ENCODE measurements around the gene POFUT2.

POFUT2 gene

DNA sequence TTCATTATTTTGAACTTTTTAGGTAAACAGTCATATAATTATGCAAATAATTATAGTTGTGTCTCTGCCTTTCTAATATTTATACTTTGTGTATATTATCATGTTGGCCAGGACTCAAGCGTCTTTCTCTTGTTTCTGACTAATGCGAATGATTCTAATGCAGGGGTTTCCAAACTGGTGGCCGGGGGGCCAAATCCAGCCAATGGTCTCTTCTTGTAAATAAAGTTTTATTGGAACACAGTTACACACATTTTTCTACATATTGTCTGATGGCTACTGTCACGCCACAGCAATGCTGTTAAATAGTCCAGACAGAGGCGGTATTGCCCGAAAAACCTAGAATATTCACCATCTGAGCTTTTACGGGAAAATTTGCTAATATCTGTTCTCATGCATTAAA is 8.9 kb upstream of the POFUT2 start:
- DNase-seq: no peak

DNA sequence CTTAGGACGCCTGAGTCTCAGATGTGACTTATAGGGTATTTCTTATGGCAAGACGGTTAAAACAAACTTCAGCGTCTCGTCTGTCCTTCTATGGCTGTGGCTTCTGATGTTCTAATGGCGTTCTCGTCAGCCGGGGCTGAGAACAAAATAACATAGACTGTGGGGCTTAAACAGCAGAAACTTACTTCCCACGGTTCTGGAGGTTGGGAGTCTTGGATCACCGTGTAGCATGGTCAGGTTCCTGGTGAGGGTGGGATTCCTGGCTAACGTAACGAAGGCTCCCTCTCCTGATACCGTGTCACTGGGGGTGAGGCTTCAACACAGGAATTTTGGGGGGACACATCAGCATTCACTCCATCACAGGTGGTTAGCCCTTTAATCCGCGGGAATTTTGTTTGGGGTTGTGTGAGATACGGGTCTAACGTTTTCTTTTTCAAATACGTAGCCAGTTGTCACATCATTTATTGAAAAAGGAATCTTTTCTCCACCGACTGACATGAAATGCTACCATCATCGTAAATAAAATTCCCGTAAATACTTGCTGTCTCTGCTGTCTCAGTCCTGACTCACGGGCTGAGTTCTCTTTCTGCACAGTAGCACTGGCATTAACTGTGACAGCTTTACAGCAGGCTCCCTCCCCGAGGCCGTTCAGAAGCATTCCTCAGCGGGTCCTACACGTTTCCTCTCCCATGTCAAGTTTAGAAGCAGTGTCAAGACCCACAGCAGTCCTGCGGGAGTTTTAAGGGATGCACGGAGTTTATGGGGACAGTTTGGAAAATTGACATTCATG is 8.1 kb upstream of the POFUT2 start:
- DNase-seq: no peak

DNA sequence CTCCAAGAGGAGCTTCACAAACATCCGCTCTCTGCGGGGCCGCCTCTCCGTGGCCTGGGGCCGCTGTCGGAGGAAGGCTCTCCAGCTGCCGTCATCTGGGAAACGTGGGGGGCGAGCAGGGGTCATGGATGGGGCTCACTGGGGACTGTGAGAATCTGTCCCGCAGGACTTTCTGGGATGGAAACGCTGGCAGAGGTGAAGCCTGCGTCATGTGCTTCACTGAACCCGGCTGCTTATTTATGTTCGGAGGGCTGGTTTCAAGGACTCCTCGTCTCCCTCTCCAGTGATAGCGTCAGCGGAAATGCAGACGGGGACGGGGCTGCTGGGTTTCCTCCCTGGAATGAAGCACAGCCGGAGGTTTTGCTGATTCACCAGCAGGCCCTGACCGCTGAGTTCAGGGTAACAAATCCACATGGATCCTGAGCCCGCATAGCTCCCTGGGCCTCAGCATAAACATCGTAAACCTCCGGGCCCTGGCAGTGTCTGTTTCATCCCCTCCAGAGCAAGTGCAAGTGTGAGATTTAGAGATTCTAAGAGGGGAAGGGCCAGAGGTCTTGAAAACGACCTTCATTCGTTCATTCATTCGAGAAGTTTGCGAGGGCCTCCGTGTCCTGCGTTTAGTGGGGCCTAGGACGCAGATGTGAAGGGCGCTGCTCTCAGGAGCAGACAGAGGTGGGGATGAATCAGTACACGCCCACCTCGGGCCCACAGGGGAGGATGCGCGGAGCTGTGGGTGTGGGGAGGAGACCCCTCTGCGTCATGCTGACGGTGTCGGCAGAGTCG is 7.0 kb upstream of the POFUT2 start:
- peak; percentile 35 for DNase-seq

DNA sequence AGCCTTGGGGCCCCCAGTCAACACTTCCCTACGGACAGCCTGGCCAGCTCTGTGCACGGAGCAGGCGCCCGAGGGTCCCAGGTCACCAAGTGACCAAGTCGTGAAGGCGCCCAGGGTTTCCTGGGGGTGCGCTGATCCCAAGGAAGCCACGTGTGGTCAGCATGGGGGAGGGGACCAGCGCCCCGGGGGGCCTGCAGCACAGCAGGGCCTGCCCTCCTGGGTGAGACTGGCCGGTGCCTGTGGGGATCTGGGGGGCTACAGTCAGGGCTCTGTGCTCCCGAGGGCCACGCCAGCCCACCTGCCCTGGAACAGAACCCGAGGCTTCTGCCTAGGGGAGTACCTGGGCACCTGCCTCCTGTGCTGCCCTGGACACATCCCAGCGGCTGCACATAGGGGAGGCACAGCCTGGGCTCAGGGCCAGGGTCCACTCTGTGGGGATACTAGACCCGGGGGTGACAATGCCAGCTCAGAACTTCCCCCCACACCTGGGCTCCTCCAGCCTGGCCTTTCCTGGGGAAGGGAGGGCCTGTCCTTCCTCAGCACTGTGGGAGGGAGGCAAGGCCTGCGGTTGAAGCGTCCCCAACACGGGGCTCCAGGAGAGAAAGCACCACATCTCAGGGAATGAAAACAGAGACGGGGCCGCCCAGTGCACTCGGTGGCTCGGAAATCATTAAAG is 6.2 kb upstream of the POFUT2 start:
- DNase-seq: no peak

DNA sequence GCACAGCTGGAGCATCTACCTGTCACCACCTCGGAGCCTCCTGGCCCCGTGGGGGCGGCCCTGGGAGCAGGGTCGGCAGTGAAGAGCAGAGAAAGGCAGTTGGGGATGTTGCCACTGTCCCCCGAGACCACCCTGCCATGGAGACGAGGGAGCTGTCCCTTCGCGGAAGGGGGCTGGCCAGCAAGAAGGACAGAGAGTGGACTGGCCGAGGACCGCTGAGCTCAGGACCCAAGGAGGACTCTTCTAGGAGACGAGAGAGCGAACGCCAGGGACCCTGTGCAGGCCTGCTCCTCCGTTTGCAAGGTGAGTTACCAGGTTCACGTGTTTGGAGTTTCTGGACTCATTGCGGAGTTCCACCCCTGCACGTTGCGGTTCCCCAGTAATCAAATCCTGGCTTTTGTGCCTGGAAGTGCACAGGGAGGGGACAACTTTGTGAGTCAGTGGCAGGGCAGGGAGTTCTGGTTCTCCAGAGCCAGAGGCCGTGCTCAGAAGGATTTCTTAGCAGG is 5.6 kb upstream of the POFUT2 start:
- DNase-seq: no peak

DNA sequence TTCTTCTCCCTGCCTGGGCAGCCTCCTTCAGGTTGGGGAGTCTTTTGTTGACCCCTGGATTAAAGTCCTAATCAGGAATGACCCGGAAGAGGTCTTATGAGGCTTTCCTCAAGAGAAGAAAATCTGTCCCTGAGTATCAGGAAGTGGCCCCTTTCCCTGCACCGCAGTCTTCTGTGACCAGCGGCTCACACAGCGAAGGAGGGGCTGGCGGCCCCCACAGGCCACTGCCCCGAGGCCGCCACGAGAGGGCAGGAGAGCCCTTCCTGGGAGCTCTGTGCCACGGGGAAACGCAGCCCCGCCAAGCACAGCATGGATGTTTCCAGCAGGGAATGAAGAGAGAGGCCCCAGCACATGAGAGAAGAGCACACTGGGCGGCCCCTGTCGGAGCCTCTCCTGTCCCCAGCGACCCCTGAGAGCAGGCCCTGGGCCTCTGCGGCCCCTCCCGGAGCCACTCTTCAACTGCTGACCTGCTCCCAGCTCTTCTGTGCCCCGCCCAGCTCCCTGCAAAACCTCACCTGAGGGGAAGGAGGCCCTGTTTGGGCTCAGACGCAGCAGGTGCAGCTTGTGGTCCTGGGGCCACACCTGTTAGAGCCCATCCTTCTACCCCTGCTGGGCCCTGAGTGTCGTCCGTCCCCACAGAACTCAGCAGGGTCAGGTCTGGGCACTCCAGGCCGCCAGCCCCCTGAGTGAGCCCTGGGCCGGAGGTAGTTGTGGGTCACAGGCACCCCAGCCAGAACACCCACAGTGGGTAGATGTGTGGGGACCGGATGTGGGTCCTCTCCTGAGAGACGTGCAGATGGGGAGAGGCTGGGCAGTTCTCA is 4.9 kb upstream of the POFUT2 start:
- DNase-seq: peak; percentile 85

DNA sequence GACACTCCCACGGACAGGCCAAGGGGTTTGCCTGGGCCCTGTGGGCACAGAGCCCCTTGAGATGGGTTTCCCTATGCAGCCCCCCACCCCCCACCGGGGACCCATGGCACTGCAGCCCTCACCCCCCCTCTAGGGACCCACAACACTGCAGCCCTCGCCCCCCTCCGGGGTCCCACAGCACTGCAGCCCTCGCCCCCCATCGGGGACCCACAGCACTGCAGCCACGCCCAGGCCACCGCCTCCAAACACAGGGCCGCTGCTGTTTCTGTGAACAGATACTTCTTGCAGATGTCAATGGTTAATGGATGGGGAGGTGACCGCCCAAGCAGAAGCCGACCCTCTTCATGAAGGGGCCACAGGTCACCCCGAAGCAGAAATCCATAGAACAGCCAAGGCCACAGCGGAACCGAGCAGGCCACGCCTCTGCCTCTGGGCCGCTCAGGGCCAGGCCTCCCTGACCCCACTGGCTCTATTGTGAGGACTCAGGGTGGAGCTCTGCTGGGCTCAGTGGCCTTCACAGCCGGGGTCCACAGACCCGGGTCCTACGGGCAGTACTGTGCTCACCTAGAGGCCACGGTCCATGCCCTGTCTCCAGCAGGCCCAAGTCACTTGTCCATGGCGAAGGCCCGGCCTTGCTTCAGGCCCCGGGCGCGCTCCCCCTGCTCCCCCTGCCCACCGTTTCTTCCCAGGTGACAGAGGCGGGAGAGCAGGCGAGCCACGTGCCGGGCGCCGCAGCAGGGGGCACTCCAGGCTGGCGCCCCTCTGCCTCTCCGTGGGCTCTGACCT is 4.1 kb upstream of the POFUT2 start:
- DNase-seq: no peak

DNA sequence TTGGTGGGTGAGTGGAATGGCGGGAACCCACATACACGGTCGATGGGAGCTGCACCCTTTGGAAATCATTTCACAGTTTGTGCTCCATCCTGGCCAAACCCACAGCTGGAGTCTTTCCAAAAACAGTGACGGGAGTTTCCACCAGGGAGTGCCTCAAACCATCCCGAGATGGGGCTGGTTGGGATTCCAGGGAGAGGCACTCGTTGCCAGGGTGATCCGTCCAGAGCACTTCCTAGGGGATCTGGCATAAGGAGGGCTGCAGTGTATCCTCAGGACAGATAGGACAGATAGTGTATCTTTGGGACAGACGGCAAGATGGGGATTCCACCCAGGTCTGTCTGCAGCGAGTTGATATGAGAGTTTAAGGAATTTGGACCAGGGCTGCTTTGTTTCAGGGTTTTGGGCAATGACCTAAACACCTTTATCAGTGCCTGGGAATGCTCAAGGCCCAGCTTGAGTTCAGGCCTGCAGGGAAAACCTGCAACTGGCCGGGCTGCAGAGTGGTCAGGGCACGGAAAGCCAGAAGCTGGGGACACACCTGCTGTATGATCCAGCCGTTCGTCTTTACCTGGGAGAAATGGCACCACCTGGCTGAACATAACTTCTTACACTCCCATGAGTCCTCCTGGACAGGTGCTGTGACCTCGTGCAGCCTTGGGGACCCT is 3.4 kb upstream of the POFUT2 start:
- DNase-seq: no peak

DNA sequence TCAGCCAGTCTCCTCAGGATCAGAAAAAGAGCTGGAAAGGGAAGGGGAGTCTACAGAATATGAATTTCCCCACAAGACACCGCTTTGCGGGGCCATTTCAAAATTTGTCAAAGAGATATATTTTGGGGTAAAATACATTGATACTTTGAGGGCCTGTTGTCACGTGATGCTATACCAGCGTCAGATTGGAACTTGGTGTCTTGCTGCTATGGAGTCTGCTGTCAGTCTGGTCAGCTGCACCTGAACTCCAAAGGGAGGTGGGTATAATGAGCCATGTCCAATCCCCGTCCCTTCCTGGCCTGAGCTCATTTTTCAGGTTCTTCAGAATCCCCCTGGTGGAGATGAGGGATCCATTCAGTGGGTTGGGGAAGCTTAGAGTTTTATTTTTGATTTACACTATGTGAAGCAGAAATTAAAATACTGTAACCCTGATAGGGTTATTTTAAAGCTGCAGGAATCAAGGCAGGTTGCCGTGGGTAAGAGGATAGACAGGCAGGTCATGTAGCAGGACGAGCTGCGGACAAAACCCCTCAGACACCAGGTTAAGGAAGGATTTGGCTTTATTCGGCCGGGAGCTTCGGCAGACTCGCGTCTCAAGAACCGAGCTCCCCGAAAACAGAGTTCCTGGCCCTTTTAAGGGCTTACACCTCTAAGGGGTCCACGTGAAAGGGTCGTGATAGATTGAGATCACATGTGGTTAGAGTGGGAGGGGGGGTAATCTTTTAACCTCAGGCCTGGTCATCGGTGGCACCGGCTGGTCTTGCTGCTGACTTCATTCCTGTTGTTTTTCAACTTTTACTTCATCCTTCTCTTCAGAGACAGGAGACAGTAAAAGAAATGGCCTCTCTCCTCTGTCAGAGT is 2.2 kb upstream of the POFUT2 start:
- no peak for DNase-seq

DNA sequence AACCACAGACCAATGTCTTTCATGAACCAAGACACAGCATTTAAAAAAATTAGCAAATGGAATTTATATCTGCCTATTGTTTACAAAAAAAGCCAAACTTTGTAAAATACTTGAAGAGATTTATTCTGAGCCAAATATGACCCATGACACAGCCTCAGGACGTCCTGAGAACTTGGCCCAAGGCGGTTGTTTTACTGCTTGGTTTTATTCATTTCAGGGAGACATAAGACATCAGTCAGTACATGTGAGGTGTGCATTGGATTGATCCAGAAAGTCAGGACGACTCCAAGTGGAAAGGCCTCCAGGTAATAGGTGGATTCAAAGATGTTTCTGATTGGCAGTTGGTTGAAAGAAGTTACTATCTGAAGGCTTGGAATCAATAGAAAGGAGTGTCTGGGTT is 1.4 kb upstream of the POFUT2 start:
- no peak for DNase-seq

DNA sequence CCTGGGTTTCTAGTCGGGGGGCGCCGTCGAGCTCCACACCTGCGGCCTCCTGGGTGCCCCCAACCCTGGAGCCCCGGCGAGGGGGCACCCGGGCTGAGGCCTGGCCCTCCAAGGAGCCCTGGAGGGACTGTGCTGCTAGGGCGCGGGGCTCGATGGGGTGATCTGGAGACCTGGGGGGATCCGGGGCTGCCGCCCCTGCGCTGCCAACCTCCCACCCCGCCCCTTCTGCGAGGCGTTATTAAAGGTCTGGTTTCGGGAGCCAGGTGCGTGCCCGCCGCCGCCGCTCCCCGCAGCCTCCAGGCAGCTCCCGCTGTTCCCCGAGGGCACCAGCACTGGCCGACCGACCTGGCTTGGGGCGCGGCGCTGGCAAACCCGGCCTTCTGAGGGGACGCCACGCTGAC is 746 bp upstream of the POFUT2 start:
- DNase-seq: no peak

DNA sequence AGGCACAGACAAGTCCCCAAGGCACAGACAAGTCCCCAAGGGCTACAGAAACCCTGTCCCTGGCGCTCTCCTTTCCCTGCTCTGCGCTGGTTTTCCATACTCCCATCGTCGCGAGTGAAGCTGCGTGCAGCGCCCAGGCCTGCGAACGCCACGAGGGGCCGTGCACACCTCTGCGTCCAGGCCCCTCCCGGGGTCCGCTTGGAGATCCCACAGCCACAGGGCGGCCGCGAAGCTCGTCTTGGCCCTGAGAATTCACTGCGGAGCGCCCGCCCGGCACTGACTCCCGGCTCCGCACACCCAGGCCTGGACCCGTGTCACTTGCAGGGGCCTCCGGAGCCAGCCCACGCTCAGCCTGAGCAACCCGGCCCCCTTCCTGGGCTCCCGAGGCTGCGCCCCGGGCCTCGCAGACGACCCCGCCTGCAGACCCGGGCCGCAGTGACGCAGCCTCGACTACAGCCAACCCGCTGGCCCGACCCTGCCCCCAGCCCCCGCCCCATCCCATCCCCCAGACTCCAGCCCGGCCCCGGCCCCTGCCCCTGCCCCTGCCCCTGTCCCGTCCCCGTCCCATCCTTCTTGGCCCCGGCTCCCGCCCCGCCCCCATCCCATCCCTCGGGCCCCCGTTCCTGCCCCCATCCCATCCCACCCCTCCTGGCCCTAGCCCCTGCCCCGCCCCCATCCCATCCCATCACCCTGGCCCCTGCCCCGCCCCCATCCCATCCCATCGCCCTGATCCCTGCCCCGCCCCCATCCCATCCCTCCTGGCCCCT is 841 bp downstream of the POFUT2 start:
- DNase-seq: no peak

DNA sequence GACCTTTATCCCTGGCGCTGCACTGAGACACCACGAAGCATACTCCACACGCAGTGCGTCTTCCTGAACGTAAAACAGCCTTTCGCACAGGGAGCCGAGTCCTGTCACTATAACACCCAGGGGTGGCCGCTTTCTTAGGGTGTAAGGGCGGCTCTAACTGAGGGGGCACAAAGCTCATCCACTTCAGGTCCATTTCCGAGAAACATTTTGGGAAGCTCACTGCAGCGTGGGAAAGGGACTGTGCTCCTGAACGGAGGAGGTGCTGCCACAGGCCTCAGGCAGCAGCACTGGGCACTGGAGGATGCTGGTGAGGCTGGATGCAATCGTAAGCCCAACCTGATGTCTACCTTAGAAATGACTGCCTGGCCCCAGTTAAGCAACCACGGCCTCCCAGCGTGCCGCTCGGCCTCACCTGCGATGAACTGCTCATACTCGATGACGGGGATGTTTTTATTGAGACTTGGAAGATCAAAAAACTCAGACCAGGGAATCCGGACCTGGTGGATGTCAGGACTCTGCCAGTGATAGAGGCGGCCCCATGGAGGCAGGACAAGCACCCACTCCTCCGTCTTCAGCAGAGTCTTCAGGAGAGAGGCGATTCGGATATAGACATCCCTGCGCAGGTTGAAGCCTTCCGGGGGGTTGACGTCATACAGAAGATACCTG is 2.3 kb downstream of the POFUT2 start:
- DNase-seq: no peak

DNA sequence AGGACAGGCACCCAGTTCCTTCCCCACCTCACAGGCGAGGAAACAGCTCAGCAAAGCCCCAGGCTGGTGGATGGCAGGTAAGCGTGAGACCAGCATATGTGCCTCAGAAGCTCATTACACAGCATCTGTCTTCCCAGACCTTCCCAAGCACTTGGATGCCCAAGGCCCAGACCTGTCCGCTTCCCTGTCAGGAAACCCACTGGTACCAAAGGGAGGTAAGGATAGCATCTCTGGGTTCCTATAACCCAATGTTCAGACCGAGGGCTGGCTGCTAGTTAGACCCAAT is 3.3 kb downstream of the POFUT2 start:
- DNase-seq: no peak

DNA sequence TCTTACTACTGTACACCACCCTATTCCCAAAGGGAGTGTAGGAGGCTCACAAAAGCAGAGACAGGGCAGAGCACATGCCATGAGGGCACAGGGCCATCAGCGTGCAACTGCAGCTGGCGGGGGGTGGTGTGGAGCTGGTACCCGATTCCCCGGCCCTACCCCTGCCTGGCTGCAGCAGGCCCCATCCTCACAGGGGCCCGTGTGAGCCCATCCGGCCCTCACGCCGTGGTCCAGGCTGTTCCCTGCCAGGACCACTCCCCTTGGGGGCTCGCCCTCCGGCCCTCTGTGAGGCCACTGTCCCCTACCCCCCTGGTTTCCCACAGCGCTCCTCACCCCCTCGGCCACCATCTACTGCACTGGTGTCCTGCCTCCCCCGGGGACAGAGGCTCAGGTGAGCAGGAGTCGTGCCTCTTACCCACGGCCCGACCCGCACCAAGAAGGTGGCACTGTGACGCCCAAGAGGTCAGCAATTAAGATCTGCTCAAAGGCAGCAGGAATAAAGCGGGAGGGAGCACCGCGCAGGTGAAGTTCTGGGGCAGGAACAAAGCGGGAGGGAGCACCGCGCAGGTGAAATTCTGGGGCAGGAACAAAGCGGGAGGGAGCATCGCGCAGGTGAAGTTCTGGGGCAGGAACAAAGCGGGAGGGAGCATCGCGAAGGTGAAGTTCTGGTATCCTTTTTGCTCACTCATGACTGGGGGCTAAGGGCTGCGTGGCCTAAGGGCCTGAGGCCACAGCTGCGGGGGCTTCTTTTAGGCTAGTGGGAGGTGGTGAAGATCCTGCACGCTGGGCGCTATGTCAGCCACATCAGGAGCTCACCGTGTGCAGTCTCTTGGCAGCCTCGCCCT is 3.9 kb downstream of the POFUT2 start:
- DNase-seq: no peak

DNA sequence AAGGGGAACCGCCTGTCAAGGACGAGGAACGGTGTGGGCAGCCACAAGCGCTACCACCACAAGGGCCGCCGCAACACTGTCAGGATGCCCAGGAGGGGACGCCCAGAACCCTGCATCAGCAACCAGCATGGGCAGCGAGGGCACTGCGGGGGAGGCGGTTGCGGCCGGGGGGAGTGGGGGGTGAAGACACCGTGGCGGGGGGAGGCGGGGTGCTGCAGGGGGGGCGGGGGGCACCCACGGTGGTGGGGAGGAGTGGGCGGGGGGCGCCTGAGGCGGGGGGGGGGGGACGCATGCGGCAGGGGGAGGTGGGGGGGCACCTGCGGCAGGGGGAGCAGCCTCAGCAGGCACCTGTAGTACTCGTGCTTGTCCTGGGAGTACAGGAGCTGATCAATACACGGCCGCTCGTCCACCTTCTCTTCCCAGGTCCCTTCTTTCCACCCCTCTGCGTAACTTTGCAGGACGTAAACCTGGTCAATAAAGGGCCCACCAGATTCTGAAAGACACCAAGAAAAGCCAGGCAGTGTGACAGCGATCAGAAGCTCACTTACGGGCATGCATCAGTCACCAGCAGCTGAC is 4.6 kb downstream of the POFUT2 start:
- no peak for DNase-seq

DNA sequence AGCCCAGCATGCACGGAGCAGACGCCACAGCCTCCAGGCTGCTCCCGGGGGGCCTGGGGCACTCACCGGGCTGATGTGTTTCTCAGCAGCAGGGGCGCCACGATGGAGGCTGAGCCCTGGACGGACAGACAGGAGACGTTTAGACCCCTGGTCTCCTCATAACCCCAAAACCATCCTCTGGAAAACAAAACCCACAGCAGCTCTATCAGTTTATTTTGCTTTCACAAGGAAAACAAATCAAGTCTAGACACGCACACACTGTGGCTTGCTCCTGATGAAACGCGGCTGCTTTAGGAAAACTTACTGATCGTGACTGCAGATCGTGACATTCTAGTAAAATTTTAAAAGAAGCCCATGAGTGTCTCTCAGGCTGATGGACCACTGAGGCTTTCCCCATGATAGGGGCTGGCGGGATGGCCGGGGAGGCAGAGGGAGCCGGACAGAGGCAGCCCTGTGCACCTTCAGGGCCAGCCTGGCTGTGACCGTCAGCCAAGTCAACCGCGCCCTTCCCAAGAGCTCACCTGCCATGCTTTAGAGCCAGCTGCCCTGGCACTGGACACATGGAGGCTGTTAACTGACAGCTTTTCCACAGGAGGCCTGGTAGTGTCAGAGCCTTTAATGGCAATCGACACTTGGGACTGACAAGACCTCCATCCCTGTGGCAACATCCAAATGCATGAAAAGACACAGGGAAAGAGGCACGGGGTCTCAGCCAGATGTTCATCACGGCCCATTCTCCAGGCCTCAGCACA is 5.2 kb downstream of the POFUT2 start:
- DNase-seq: no peak

All from NCI-H1092 treated with DMSO at 0.1 percent for 48 hours (cell line).